Measurements from ENCODE around the gene RNF223.

- TF ChIP-seq SNAI2 (CRISPR knock-in tag; IDR thresholded peaks at IDR 0.05) = no peak
- TF ChIP-seq ZFP3 (CRISPR knock-in tag; IDR thresholded peaks at IDR 0.05) = no peak
- no peak for TF ChIP-seq OSR1 (CRISPR knock-in tag; IDR thresholded peaks at IDR 0.05)
- no peak for TF ChIP-seq TCF4 (CRISPR knock-in tag; IDR thresholded peaks at IDR 0.05; ENCODE audit: borderline replicate concordance)
- no peak for TF ChIP-seq ZNF565 (CRISPR knock-in tag; conservative IDR thresholded peaks at IDR 0.05; ENCODE audit: low read depth)
- no peak for TF ChIP-seq TOX (CRISPR knock-in tag; IDR thresholded peaks at IDR 0.05; ENCODE audit: borderline replicate concordance)
- TF ChIP-seq, protein P1, sequence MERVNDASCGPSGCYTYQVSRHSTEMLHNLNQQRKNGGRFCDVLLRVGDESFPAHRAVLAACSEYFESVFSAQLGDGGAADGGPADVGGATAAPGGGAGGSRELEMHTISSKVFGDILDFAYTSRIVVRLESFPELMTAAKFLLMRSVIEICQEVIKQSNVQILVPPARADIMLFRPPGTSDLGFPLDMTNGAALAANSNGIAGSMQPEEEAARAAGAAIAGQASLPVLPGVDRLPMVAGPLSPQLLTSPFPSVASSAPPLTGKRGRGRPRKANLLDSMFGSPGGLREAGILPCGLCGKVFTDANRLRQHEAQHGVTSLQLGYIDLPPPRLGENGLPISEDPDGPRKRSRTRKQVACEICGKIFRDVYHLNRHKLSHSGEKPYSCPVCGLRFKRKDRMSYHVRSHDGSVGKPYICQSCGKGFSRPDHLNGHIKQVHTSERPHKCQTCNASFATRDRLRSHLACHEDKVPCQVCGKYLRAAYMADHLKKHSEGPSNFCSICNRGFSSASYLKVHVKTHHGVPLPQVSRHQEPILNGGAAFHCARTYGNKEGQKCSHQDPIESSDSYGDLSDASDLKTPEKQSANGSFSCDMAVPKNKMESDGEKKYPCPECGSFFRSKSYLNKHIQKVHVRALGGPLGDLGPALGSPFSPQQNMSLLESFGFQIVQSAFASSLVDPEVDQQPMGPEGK (CRISPR knock-in tag; IDR thresholded peaks at IDR 0.05; ENCODE audit: borderline replicate concordance) = no peak
- TF ChIP-seq, protein P2, sequence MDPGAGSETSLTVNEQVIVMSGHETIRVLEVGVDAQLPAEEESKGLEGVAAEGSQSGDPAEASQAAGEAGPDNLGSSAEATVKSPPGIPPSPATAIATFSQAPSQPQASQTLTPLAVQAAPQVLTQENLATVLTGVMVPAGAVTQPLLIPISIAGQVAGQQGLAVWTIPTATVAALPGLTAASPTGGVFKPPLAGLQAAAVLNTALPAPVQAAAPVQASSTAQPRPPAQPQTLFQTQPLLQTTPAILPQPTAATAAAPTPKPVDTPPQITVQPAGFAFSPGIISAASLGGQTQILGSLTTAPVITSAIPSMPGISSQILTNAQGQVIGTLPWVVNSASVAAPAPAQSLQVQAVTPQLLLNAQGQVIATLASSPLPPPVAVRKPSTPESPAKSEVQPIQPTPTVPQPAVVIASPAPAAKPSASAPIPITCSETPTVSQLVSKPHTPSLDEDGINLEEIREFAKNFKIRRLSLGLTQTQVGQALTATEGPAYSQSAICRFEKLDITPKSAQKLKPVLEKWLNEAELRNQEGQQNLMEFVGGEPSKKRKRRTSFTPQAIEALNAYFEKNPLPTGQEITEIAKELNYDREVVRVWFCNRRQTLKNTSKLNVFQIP (CRISPR knock-in tag; IDR thresholded peaks at IDR 0.05; ENCODE audit: borderline replicate concordance, low read depth) = no peak
- TF ChIP-seq ESRRG (CRISPR knock-in tag; IDR thresholded peaks at IDR 0.05) = no peak
- no peak for TF ChIP-seq ZFP30 (CRISPR knock-in tag; IDR thresholded peaks at IDR 0.05)
- no peak for TF ChIP-seq ZC3H10 (CRISPR knock-in tag; IDR thresholded peaks at IDR 0.05)
- no peak for TF ChIP-seq ZNF8 (CRISPR knock-in tag; IDR thresholded peaks at IDR 0.05)
- TF ChIP-seq, protein P3, sequence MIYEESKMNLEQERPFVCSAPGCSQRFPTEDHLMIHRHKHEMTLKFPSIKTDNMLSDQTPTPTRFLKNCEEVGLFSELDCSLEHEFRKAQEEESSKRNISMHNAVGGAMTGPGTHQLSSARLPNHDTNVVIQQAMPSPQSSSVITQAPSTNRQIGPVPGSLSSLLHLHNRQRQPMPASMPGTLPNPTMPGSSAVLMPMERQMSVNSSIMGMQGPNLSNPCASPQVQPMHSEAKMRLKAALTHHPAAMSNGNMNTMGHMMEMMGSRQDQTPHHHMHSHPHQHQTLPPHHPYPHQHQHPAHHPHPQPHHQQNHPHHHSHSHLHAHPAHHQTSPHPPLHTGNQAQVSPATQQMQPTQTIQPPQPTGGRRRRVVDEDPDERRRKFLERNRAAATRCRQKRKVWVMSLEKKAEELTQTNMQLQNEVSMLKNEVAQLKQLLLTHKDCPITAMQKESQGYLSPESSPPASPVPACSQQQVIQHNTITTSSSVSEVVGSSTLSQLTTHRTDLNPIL (CRISPR knock-in tag; IDR thresholded peaks at IDR 0.05; ENCODE audit: low read depth) = no peak
- TF ChIP-seq RARB (CRISPR knock-in tag; IDR thresholded peaks at IDR 0.05) = no peak
These were observed 9.9 kb downstream of the RNF223 start for GRCh38 chr1:1063945-1064831.

Data from SK-N-SH treated with all-trans-retinoic acid at 6 μM for 48 hours (cell line).